ENCODE measurements around the gene OR6C76. TPM values are rescaled to one million over a fixed set of nuclear protein-coding genes. Genes with fewer than 3 reads are reported as not detected.

The OR6C76 gene
- total RNA-seq, 1 experiment from 2014 or later, result not detected

- no peak for DNase-seq (ENCODE audit: low spot score)
Observed at GRCh38 chr12:55469291-55469690, 43.2 kb downstream of the OR6C76 start.

GRCh38 chr12:55470088-55470829 is 44.2 kb downstream of the OR6C76 start, which contains the start of gene OR6C70:
TSS of gene OR6C70 (minus strand) at chr12:55470138. CDS start at chr12:55470138, 0 bp downstream.
- DNase-seq (ENCODE audit: low spot score), result no peak

DNA sequence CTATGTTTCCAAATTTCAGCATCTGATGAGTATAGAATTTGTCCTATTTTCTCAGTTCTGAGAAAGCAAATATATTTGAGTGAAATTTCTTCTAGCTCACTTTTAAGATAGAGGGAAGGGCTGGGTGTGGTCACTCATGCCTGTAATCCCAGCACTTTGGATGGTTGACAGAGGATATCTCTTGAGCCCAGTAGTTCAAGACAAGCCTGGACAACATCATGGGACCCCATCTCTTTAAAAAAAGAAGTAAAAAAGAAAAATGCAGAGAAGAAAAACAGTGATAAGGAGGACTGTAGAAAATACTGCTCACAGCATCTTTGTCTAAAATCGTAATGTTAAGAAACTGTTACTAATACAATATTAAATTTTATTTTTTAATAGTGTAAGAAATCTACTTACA is 46.2 kb downstream of the OR6C76 start:
- DNase-seq (ENCODE audit: low spot score), result no peak

Other genes with a start within 250 kb of the OR6C76 start
- gene OR10A7, start 205.2 kb upstream of the OR6C76 start, total RNA-seq (2014; rRNA removed; shearing (Covaris generic)), result not detected in 2 replicates
- gene OR6C74, start 181.6 kb upstream of the OR6C76 start, total RNA-seq (2014; rRNA removed; shearing (Covaris generic)), result not detected in 2 replicates
- not detected in 2 replicates for gene OR6C6, start 129.7 kb upstream of the OR6C76 start, total RNA-seq (2014; rRNA removed; shearing (Covaris generic))
- not detected in 2 replicates for gene OR6C1, start 111.9 kb upstream of the OR6C76 start, total RNA-seq (2014; rRNA removed; shearing (Covaris generic))
- gene OR6C3, start 95.5 kb upstream of the OR6C76 start, total RNA-seq (2014; rRNA removed; shearing (Covaris generic)), result not detected in 2 replicates
- not detected in 2 replicates for gene OR6C75, start 63.3 kb upstream of the OR6C76 start, total RNA-seq (2014; rRNA removed; shearing (Covaris generic))
- not detected in 2 replicates for gene OR6C65, start 25.7 kb upstream of the OR6C76 start, total RNA-seq (2014; rRNA removed; shearing (Covaris generic))
- not detected in 2 replicates for gene OR6C2, start 17.8 kb downstream of the OR6C76 start, total RNA-seq (2014; rRNA removed; shearing (Covaris generic))
- gene OR6C70, start 43.9 kb downstream of the OR6C76 start, total RNA-seq (2014; rRNA removed; shearing (Covaris generic)), result not detected in 2 replicates
- not detected in 2 replicates for gene OR6C68, start 66.1 kb downstream of the OR6C76 start, total RNA-seq (2014; rRNA removed; shearing (Covaris generic))
- not detected in 2 replicates for gene OR6C4, start 123.3 kb downstream of the OR6C76 start, total RNA-seq (2014; rRNA removed; shearing (Covaris generic))
- not detected in 2 replicates for gene OR2AP1, start 146.2 kb downstream of the OR6C76 start, total RNA-seq (2014; rRNA removed; shearing (Covaris generic))
- not detected in 2 replicates for gene OR10P1, start 210.6 kb downstream of the OR6C76 start, total RNA-seq (2014; rRNA removed; shearing (Covaris generic))

All from A172 (cell line).